Activated CD8-positive, alpha-beta memory T cell treated with anti-CD3 and anti-CD28 coated beads, Interleukin-2, amount 50 U/mL, for 1 hour (primary cell): ENCODE data around the gene DUSP22.

ENCODE experiments used
- DNase-seq: peaks from one replicate; pipeline ENCODE4 v3.0.0-alpha.2; 2020; ENCODE audit errors: extremely low read depth

Gene DUSP22

GRCh38 chr6:395432-396125 is 103.3 kb downstream of the DUSP22 start:
- DNase-seq, result no peak

GRCh38 chr6:396126-396520 is 103.8 kb downstream of the DUSP22 start:
- no peak for DNase-seq

GRCh38 chr6:397056-397455 is 104.8 kb downstream of the DUSP22 start:
- no peak for DNase-seq

- DNase-seq, result no peak
Measured at GRCh38 chr6:397604-398003, 105.3 kb downstream of the DUSP22 start.

- DNase-seq, result no peak
Measured at GRCh38 chr6:398065-398464, 105.8 kb downstream of the DUSP22 start.

GRCh38 chr6:398558-399078 is 106.3 kb downstream of the DUSP22 start:
- no peak for DNase-seq

GRCh38 chr6:399785-400534 is 107.7 kb downstream of the DUSP22 start:
- DNase-seq, result no peak

- DNase-seq, result no peak
Measured at GRCh38 chr6:400815-401214, 108.5 kb downstream of the DUSP22 start.
